GM21526 (cell line): Measurements from ENCODE around the gene DDX24.

ENCODE experiments used
- ATAC-seq: cut with Tn5 transposase; IDR thresholded peaks from one replicate; pipeline ENCODE4 v1.9.1; 2021; ENCODE audit warnings: moderate library complexity; ENCODE audit not compliant: unreplicated experiment, low FRiP score

DDX24 gene

GRCh38 chr14:94114589-94115057, 33.6 kb upstream of the DDX24 start:
- ATAC-seq = no peak

- no peak for ATAC-seq
These were observed 33.0 kb upstream of the DDX24 start for GRCh38 chr14:94113908-94114588.

GRCh38 chr14:94113490-94113889, 32.5 kb upstream of the DDX24 start:
- no peak for ATAC-seq

- no peak for ATAC-seq
These were observed 32.1 kb upstream of the DDX24 start for GRCh38 chr14:94113073-94113472.

GRCh38 chr14:94112513-94113063, 31.6 kb upstream of the DDX24 start:
- ATAC-seq = no peak

- no peak for ATAC-seq
These were observed 30.5 kb upstream of the DDX24 start for GRCh38 chr14:94111276-94112095.

GRCh38 chr14:94110552-94111181, 29.7 kb upstream of the DDX24 start, which contains the start of gene IFI27:
IFI27 (plus strand) TSS chr14:94110736.
- no peak for ATAC-seq

- ATAC-seq = no peak
These were observed 28.9 kb upstream of the DDX24 start for GRCh38 chr14:94109915-94110250.

GRCh38 chr14:94104731-94105130, 23.7 kb upstream of the DDX24 start:
- no peak for ATAC-seq

- ATAC-seq = no peak
These were observed 22.6 kb upstream of the DDX24 start for GRCh38 chr14:94103554-94104150.

GRCh38 chr14:94102768-94103482, 21.9 kb upstream of the DDX24 start:
- ATAC-seq = no peak

GRCh38 chr14:94101748-94102147, 20.7 kb upstream of the DDX24 start:
- ATAC-seq = no peak

- no peak for ATAC-seq
These were observed 19.8 kb upstream of the DDX24 start for GRCh38 chr14:94100847-94101246.

- ATAC-seq = no peak
These were observed 18.0 kb upstream of the DDX24 start for GRCh38 chr14:94099006-94099405.

GRCh38 chr14:94098326-94098992, 17.5 kb upstream of the DDX24 start:
- no peak for ATAC-seq

GRCh38 chr14:94097091-94097490, 16.1 kb upstream of the DDX24 start:
- ATAC-seq = no peak

GRCh38 chr14:94093418-94093817, 12.4 kb upstream of the DDX24 start:
- no peak for ATAC-seq

GRCh38 chr14:94089479-94089878, 8.5 kb upstream of the DDX24 start:
- ATAC-seq = no peak

GRCh38 chr14:94088516-94088915, 7.5 kb upstream of the DDX24 start:
- no peak for ATAC-seq

- ATAC-seq = no peak
These were observed 6.9 kb upstream of the DDX24 start for GRCh38 chr14:94087891-94088290.
